Cardiac fibroblast (primary cell): ENCODE results near the gene PTPN20.

Source experiments
- DNase-seq, 2 donors: peaks; one replicate each; pipeline versions ENCODE4 v3.0.0 to v3.0.0-alpha.2; 2010; ENCODE audit warnings: low read depth in 2 of 2
- H3K4me3 ChIP-seq, 2 donors: replicated peaks in 1 of 2; 1 replicate in 1 of 2; 2 replicates in 1 of 2; pipeline ENCODE4 v1.5.1; 2011; ENCODE audit warnings: low read depth in 2 of 2, low read length in 2 of 2, mild to moderate bottlenecking in 2 of 2, moderate library complexity in 1 of 2
- CTCF ChIP-seq: IDR thresholded peaks from one replicate; pipeline ENCODE4 v1.5.1; 2011; ENCODE audit warnings: low read depth, mild to moderate bottlenecking, low read length, inconsistent platforms

PTPN20 gene

GRCh38 chr10:46998192-46998591, 87.0 kb downstream of the PTPN20 start:
- no peak for TF ChIP-seq CTCF
- no peak overlapping the region for H3K4me3 ChIP-seq
- DNase-seq, result no peak

GRCh38 chr10:46998595-46998994, 87.4 kb downstream of the PTPN20 start:
- TF ChIP-seq CTCF, result no peak
- no peak for DNase-seq
- no peak overlapping the region for H3K4me3 ChIP-seq

- no peak for TF ChIP-seq CTCF
- no peak for DNase-seq
- H3K4me3 ChIP-seq, result no peak overlapping the region
Measured at GRCh38 chr10:46999217-46999616, 88.0 kb downstream of the PTPN20 start.

- DNase-seq, result no peak
- H3K4me3 ChIP-seq, result no peak overlapping the region
- TF ChIP-seq CTCF, result no peak
Measured at GRCh38 chr10:47008769-47009168, 97.5 kb downstream of the PTPN20 start.

GRCh38 chr10:47009215-47009838, 98.1 kb downstream of the PTPN20 start:
- no peak overlapping the region for H3K4me3 ChIP-seq
- no peak for TF ChIP-seq CTCF
- DNase-seq, result no peak

- no peak for TF ChIP-seq CTCF
- no peak for DNase-seq
- H3K4me3 ChIP-seq, result no peak overlapping the region
Measured at GRCh38 chr10:47010036-47010435, 98.8 kb downstream of the PTPN20 start.

GRCh38 chr10:47012214-47012613, 101.0 kb downstream of the PTPN20 start:
- no peak overlapping the region for H3K4me3 ChIP-seq
- TF ChIP-seq CTCF, result no peak
- no peak for DNase-seq
